Psoas muscle (tissue), 8 donors: ENCODE data around the gene INSL6. TPM values are rescaled to one million over a fixed set of nuclear protein-coding genes. Genes with fewer than 3 reads are reported as not detected.

Source experiments
- ATAC-seq, 4 donors: fragments of 200-7000 bp; cut with Tn5 transposase; one replicate each; pipeline ENCODE4 v1.9.1; 2020; ENCODE audit warnings: moderate library complexity in 3 of 4, mild to moderate bottlenecking in 2 of 4
- DNase-seq, 2 donors: peaks; one replicate each; pipeline ENCODE4 v3.0.0-alpha.2; 2020
- H3K27ac ChIP-seq: fragments of 200-600 bp; one replicate; pipeline ENCODE4 v1.8.0; 2022
- H3K27me3 ChIP-seq, 3 donors: fragments of 200-600 bp in 1 of 3; one replicate each; pipeline versions ENCODE4 v1.6.1 to v1.8.0; 2013 to 2022; ENCODE audit warnings: low read length in 2 of 3, mild to moderate bottlenecking in 2 of 3, moderate library complexity in 1 of 3; ENCODE audit not compliant: insufficient read depth in 3 of 3
- H3K36me3 ChIP-seq, 2 donors: fragments of 200-600 bp in 1 of 2; one replicate each; pipeline versions ENCODE4 v1.6.1 to v1.8.0; 2013 to 2022; ENCODE audit warnings: low read depth in 1 of 2, mild to moderate bottlenecking in 1 of 2, moderate library complexity in 1 of 2; ENCODE audit not compliant: insufficient read depth in 1 of 2
- H3K4me1 ChIP-seq: fragments of 200-600 bp; one replicate; pipeline ENCODE4 v1.8.0; 2022
- H3K4me3 ChIP-seq: fragments of 200-600 bp; one replicate; pipeline ENCODE4 v1.8.0; 2022; ENCODE audit warnings: mild to moderate bottlenecking
- H3K9me3 ChIP-seq: fragments of 200-600 bp; one replicate; pipeline ENCODE4 v1.8.0; 2022
- CTCF ChIP-seq: fragments of 200-600 bp; IDR thresholded peaks from one replicate; pipeline ENCODE4 v1.8.0; 2022; ENCODE audit warnings: antibody characterized with exemption
- WGBS, 3 donors: extraction: QIAGEN DNeasy Blood & Tissue Kit; methylation state at CpG; one replicate each; pipeline versions ENCODE4 v1.1.6 to v1.1.7; 2013; 5-methylcytosine and 5-hydroxymethylcytosine counted together
- intact Hi-C, 2 donors: fragments of 100-400 bp; cut with DNase I; formaldehyde crosslinking; loops; one replicate each; pipeline versions ENCODE4 v1.11.0 to v1.14.2; 2022
- polyA plus RNA-seq, 3 donors: library from polyadenylated mRNA; stranded (reverse); fragments of 200-250 nt; gene quantifications; one replicate each; pipeline ENCODE4 v1.2.3, GENCODE V29; 2013
- total RNA-seq, 4 donors: library from RNA; stranded (reverse); fragmentation: NEBNext Ultra II Directional in 2 of 4; extraction: Animal tissue kit (Norgen Biotek cat#: 25700) in 2 of 4; gene quantifications; one replicate each; pipeline versions ENCODE4 v1.2.1 to v1.2.4, GENCODE V29; 2021 to 2023
- donor health status: healthy with polysubstance abuse.
- donor health status: DM: no; HTN: no; CAD: no; lungs with moderate emphysema.
- donor health status: Bipolar disorder and iron deficiency.
- donor health status: healthy.
- donor health status: DM: yes; HTN: yes; CAD: no.
- donor health status: DM: no; HTN: no; CAD: no.
- donor health status: DM: no; HTN: no; CAD: no.
- donor health status: DM: yes; HTN: yes; CAD: no.

INSL6 gene
- total and polyA plus RNA-seq, 7 donors: not detected

- DNase-seq: peak in 1 of 2 donors; percentile 37
- intact Hi-C loops: no loop called here
- peaks cover 3 to 26% of the 10 kb centered on the region in 2 donors for H3K36me3 ChIP-seq
- H3K4me3 ChIP-seq: no peak overlapping the region
- H3K27me3 ChIP-seq: no peaks in the 10 kb centered on the region
- H3K4me1 ChIP-seq: no peaks in the 10 kb centered on the region
- no peaks in the 10 kb centered on the region for H3K9me3 ChIP-seq
- no peak overlapping the region for H3K27ac ChIP-seq
- ATAC-seq: no peak
- no peak for TF ChIP-seq CTCF
- WGBS, 3 donors: 95 to 98% (median 97%) methylated on average over 22 of the region's 22 CpGs
Observed at GRCh38 chr9:5113994-5114748, 71.3 kb downstream of the INSL6 start.

Other genes with a start within 250 kb of the INSL6 start
- 10 to 100 TPM in 3 of 4 donors, 1 to 10 TPM in 1; 9.0 to 32.3 (median 16.8) TPM for gene JAK2, start 200.4 kb downstream of the INSL6 start, total RNA-seq
- gene JAK2, start 200.4 kb downstream of the INSL6 start, polyA plus RNA-seq: 1 to 10 TPM; 2.2 to 4.6 (median 3.2) TPM
- not detected for gene INSL4, start 45.8 kb upstream of the INSL6 start, total RNA-seq
- under 1 TPM in 2 of 3 donors, not detected in 1; 0.01 to 0.04 TPM for gene INSL4, start 45.8 kb upstream of the INSL6 start, polyA plus RNA-seq
- gene RLN2, start 119.1 kb upstream of the INSL6 start, total RNA-seq: not detected
- gene RLN2, start 119.1 kb upstream of the INSL6 start, polyA plus RNA-seq: under 1 TPM in 1 of 3 donors, not detected in 2; 0.17 TPM
- gene RLN1, start 154.2 kb upstream of the INSL6 start, total RNA-seq: under 1 TPM in 1 of 4 donors, not detected in 3; 0.29 TPM
- under 1 TPM in 2 of 3 donors, not detected in 1; 0.06 to 0.20 TPM for gene RLN1, start 154.2 kb upstream of the INSL6 start, polyA plus RNA-seq